OCI-LY7 (cell line): ENCODE measurements around the gene IFI6. TPM values are rescaled to one million over a fixed set of nuclear protein-coding genes. Genes with fewer than 3 reads are reported as not detected.

Experiments
- small RNA-seq: library from RNA; depleted of rRNA; stranded (forward); fragments of <200 nt; gene quantifications from one replicate; pipeline ENCODE3, GENCODE V24; 2014
- total RNA-seq, 2 experiments: library from RNA; depleted of rRNA in 1 of 2; stranded (reverse); fragments of >200 nt in 1 of 2; shearing (Covaris generic) in 1 of 2; gene quantifications; 2 replicates each; pipeline ENCODE4 v1.2.3, GENCODE V29; 2014 to 2022

IFI6 gene
- total RNA-seq, 2 experiments from 2014 or later, result 6.0 to 7.7 TPM

Small RNA genes within 50 kb of the gene (small RNA-seq; reads per million reads assigned to genes)
- gene AL031729.1 (not detected), gene RNU6-424P (not detected), gene RNU6-949P (not detected)

Other genes with a start within 250 kb of the IFI6 start
- 25.1 and 26.9 TPM in 2 replicates for gene WASF2, start 182.0 kb downstream of the IFI6 start, total RNA-seq (2014; rRNA removed; shearing (Covaris generic))
- 106 and 110 TPM in 2 replicates for gene WASF2, start 182.0 kb downstream of the IFI6 start, total RNA-seq (2022)
- gene AHDC1, start 68.0 kb downstream of the IFI6 start, total RNA-seq (2014; rRNA removed; shearing (Covaris generic)), result 5.5 and 6.5 TPM in 2 replicates
- gene AHDC1, start 68.0 kb downstream of the IFI6 start, total RNA-seq (2022), result 8.4 and 13.8 TPM in 2 replicates
- 2.2 and 4.1 TPM in 2 replicates for gene FGR, start 37.0 kb downstream of the IFI6 start, total RNA-seq (2014; rRNA removed; shearing (Covaris generic))
- 0.98 and 1.2 TPM in 2 replicates for gene FGR, start 37.0 kb downstream of the IFI6 start, total RNA-seq (2022)
- 18.6 and 24.6 TPM in 2 replicates for gene FAM76A, start 53.8 kb upstream of the IFI6 start, total RNA-seq (2014; rRNA removed; shearing (Covaris generic))
- 16.3 and 19.6 TPM in 2 replicates for gene FAM76A, start 53.8 kb upstream of the IFI6 start, total RNA-seq (2022)
- 17.2 and 19.8 TPM in 2 replicates for gene STX12, start 101.0 kb upstream of the IFI6 start, total RNA-seq (2014; rRNA removed; shearing (Covaris generic))
- gene STX12, start 101.0 kb upstream of the IFI6 start, total RNA-seq (2022), result 29.7 and 30.1 TPM in 2 replicates
- gene PPP1R8, start 158.6 kb upstream of the IFI6 start, total RNA-seq (2014; rRNA removed; shearing (Covaris generic)), result 71.3 and 72.4 TPM in 2 replicates
- gene PPP1R8, start 158.6 kb upstream of the IFI6 start, total RNA-seq (2022), result 57.3 and 58.0 TPM in 2 replicates
- 0.98 and 4.1 TPM in 2 replicates for gene THEMIS2, start 200.4 kb upstream of the IFI6 start, total RNA-seq (2014; rRNA removed; shearing (Covaris generic))
- gene THEMIS2, start 200.4 kb upstream of the IFI6 start, total RNA-seq (2022), result 15.4 and 20.3 TPM in 2 replicates
- 56.8 and 74.4 TPM in 2 replicates for gene RPA2, start 242.4 kb upstream of the IFI6 start, total RNA-seq (2014; rRNA removed; shearing (Covaris generic))
- 44.3 and 52.7 TPM in 2 replicates for gene RPA2, start 242.4 kb upstream of the IFI6 start, total RNA-seq (2022)